Tibial artery (tissue), 4 donors: Measurements from ENCODE around the gene UST.

Experiments
- DNase-seq, 2 donors: peaks; one replicate each; pipeline ENCODE4 v3.0.0-alpha.2; 2019
- H3K27ac ChIP-seq, 2 donors: fragments of 200-600 bp; sonication (generic) in 1 of 2; 1 replicate in 1 of 2; 2 replicates in 1 of 2; pipeline ENCODE4 v1.5.1; 2018 to 2019; ENCODE audit warnings: mild to moderate bottlenecking in 1 of 2
- H3K27me3 ChIP-seq, 2 donors: fragments of 200-600 bp; sonication (generic) in 1 of 2; one replicate each; pipeline versions ENCODE4 v1.5.1 to v1.6.0; 2016 to 2019
- H3K36me3 ChIP-seq, 3 donors: fragments of 200-600 bp; sonication (generic) in 2 of 3; one replicate each; pipeline ENCODE4 v1.5.1; 2016 to 2019; ENCODE audit warnings: mild to moderate bottlenecking in 2 of 3
- H3K4me1 ChIP-seq, 4 donors: fragments of 200-600 bp; sonication (generic) in 2 of 4; 1 replicate in 3 of 4; 2 replicates in 1 of 4; pipeline ENCODE4 v1.5.1; 2016 to 2019
- H3K4me3 ChIP-seq, 2 donors: fragments of 200-600 bp; sonication (generic) in 1 of 2; 1 replicate in 1 of 2; 2 replicates in 1 of 2; pipeline ENCODE4 v1.5.1; 2018 to 2019; ENCODE audit warnings: mild to moderate bottlenecking in 2 of 2
- H3K9me3 ChIP-seq, 3 donors: fragments of 200-600 bp; sonication (generic) in 1 of 3; one replicate each; pipeline ENCODE4 v1.5.1; 2016 to 2019
- CTCF ChIP-seq, 2 experiments: fragments of 200-600 bp in 1 of 2; fragments of 450-650 bp in 1 of 2; IDR thresholded peaks; one replicate each; pipeline ENCODE4 v1.5.1; 2017 to 2019; ENCODE audit warnings: antibody characterized with exemption in 2 of 2, mild to moderate bottlenecking in 1 of 2, moderate library complexity in 1 of 2
- intact Hi-C: fragments of 100-400 bp; cut with DNase I; formaldehyde crosslinking; loops from one replicate; pipeline ENCODE4 v1.15.0; 2023; ENCODE audit warnings: low total_unique reads

The UST gene

DNA sequence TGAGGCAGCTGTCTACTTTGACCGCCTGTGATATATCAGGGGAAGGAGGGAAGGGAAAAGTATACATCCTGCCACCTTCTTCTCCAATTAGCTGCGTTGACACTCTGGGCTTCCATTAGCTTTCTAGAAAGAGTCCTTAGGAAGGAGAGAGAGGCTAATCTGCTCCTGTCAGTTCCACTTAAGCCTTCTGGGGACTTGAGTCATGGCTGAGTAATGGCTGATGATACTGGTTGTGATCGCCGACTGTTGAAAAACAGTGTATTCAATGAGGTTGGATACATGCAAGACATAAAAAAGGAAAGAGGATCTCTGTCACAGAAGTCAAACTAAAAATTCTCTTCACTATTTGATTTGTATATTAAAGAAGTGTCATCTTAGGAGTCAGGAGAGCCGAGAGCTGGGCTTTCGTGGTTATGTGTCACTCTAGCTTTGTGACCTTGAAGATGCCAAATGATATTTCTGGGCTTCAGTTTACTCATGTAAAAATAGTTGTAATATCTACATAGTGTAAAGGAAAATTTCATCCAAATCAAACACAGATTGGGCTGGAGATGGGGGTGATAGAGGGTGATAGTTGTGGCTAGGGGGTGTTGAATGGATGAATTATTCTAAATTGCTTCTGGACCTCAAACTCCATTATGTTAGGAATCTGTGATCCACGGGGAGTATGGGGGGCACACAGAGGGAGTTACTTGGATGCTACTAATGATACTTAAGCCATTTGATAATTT lies 189.0 kb downstream of the UST start:
- Histone ChIP-seq H3K27me3 (no peaks in the 10 kb centered on the region), H3K4me3 (no peak overlapping the region), H3K36me3 (no peaks in the 10 kb centered on the region), H3K27ac (peak overlapping the region in 1 of 2 donors; percentile 40), H3K4me1 (peaks cover 0 to 46% (median 20%) of the 10 kb centered on the region in 4 donors), H3K9me3 (no peaks in the 10 kb centered on the region)
- no peak for TF ChIP-seq CTCF (IDR thresholded peaks at IDR 0.05)
- no peak for DNase-seq
- intact Hi-C loops, result no loop called here

DNA sequence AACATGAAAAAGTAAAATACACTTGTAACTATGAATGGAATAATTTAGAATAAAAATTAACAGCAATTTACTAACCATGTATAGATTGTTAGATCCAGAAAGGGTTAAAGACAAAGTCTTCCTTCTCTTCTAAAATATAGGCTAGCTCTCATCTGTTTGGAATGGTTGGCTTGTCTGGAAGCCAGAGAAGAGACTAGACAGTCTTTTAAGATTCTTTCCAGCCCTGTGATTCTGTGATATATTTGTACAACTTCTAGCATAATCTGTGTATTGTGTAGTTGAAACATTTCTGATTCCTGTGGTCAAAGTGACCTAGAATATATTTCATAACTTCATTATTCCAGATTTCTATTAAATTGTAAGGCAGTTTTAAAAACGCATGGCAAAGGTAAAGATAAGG lies 196.6 kb downstream of the UST start:
- Histone ChIP-seq H3K27ac (no peak overlapping the region), H3K4me3 (no peak overlapping the region), H3K27me3 (no peaks in the 10 kb centered on the region), H3K9me3 (no peaks in the 10 kb centered on the region), H3K36me3 (no peaks in the 10 kb centered on the region), H3K4me1 (no peaks in the 10 kb centered on the region)
- TF ChIP-seq CTCF (IDR thresholded peaks at IDR 0.05), result no peak
- DNase-seq, result no peak
- intact Hi-C loops, result loop anchor here (10.0 kb wide), 1 partner anchor 199 kb away; the partner anchor contains the start of gene UST

- no peak for DNase-seq
- no peak overlapping the region for H3K27ac ChIP-seq
- no peak for TF ChIP-seq CTCF (IDR thresholded peaks at IDR 0.05)
- no peaks in the 10 kb centered on the region for H3K27me3 ChIP-seq
- H3K4me1 ChIP-seq, result no peaks in the 10 kb centered on the region
- no peak overlapping the region for H3K4me3 ChIP-seq
- H3K36me3 ChIP-seq, result no peaks in the 10 kb centered on the region
- intact Hi-C loops, result loop anchor here (5.0 to 10.0 kb wide), 2 partner anchors 200 to 382 kb away; partner anchors contain the start of gene UST
- no peaks in the 10 kb centered on the region for H3K9me3 ChIP-seq
Observed at GRCh38 chr6:148944608-148945007, 197.8 kb downstream of the UST start.

GRCh38 chr6:148945301-148946021 lies 198.6 kb downstream of the UST start:
- intact Hi-C loops, result loop anchor here (2.0 to 10.0 kb wide), 3 partner anchors 201 to 383 kb away; partner anchors contain the start of gene UST

More at GRCh38 chr6:148945301-148946021, 198.6 kb downstream of the UST start:
- Histone ChIP-seq H3K36me3 (no peaks in the 10 kb centered on the region), H3K27ac (no peak overlapping the region), H3K4me1 (no peaks in the 10 kb centered on the region), H3K27me3 (no peaks in the 10 kb centered on the region), H3K4me3 (no peak overlapping the region), H3K9me3 (no peaks in the 10 kb centered on the region)
- no peak for TF ChIP-seq CTCF (IDR thresholded peaks at IDR 0.05)
- no peak for DNase-seq
